Endometrial microvascular endothelial cells (primary cell): ENCODE results near the gene CDC42SE2. TPM values are rescaled to one million over a fixed set of nuclear protein-coding genes. Genes with fewer than 3 reads are reported as not detected.

Experiments used
- total RNA-seq: library from RNA; depleted of rRNA; stranded (reverse); fragments of >200 nt; gene quantifications from one replicate; pipeline ENCODE4 v1.2.3, GENCODE V29; 2015; ENCODE audit errors: inconsistent ontology term

Gene CDC42SE2
- total RNA-seq, 1 donor from 2014 or later: 28.6 TPM

Other genes with a start within 250 kb of the CDC42SE2 start
- gene HINT1, start 98.8 kb upstream of the CDC42SE2 start, total RNA-seq: 235 TPM
- 6.7 TPM for gene LYRM7, start 93.1 kb upstream of the CDC42SE2 start, total RNA-seq